ENCODE measurements around the gene CENPA.

Gene CENPA

DNA sequence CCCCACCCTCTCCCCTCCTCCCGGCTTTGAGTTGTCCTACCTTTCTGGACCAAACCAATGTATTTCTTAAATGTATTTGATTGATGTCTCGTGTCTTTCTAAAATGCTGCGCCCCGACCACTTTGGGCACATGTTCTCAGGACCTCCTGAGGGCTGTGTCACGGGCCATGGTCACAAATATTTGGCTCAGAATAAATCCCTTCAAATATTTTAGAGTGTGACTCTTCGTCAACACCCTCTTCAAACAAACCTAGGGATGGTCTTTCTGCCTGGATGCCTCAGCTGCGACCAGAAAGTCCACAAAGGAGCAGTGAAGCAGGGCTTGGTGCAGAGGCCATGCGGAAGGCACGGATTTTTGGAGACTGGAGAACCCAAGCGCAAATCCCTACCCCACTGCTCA lies 22.8 kb upstream of the CENPA start:
- DNase-seq: no peak

DNA sequence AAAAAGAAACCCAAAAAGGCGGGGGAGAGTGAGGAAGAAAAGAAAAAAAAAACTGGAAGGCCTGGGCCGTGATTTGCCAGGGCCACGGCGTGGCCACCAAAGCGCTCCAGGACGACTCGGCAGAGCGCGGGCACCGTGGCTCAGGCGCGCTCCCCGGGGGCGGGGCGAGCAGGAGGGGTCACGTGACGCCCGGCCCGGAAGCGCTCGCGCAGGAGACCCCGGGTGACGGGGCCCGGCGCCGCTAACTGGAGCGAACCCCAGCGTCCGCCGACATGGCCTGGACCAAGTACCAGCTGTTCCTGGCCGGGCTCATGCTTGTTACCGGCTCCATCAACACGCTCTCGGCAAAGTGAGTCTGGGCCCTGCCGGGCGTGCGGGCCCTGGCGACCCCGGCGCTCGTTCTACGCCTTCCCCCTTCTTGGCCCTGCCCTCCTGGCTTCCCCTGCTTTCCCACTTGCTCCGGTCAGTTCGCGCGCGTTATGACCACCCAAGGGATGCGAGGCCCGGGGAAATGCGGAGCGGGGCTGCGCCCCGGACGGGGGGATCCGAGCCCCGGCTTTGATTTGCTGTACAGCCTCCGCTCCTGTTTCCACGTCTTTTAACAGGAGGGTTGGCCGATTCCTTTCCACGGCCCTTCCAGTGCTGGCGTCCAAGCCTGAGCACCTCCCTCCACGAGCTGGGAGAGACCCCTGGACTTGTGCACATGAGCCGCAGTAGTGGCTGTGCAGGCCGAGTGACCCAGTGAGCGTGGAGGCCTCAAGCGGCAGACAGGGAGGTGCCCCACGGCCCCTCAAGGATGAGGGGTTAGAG lies 21.6 kb upstream of the CENPA start, which contains the start of gene SLC35F6:
SLC35F6 (plus strand) TSS at position 207 of the 810 bp plus-strand sequence; CDS start at position 273, 66 bp downstream.
- peak; percentile 78 for DNase-seq

DNA sequence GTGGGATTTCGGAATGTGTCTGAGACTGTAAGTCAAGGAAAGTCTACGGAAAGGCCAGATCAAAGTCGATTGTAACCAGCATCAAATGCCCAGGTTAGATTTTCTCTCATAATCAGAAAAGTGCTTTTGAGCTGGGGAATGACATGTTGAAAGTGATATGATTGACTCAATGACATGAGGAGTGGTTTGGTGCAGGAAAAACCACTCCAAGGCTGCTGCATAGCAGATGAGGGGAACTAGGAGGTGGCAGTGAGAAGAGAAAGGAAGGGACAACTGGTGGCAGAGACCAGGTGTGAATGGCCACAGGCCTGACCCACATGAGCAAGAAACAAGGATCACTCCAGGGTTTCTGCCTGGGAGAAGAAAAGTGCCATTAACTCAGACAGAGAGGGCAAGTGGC lies 20.9 kb upstream of the CENPA start:
- no peak for DNase-seq

DNA sequence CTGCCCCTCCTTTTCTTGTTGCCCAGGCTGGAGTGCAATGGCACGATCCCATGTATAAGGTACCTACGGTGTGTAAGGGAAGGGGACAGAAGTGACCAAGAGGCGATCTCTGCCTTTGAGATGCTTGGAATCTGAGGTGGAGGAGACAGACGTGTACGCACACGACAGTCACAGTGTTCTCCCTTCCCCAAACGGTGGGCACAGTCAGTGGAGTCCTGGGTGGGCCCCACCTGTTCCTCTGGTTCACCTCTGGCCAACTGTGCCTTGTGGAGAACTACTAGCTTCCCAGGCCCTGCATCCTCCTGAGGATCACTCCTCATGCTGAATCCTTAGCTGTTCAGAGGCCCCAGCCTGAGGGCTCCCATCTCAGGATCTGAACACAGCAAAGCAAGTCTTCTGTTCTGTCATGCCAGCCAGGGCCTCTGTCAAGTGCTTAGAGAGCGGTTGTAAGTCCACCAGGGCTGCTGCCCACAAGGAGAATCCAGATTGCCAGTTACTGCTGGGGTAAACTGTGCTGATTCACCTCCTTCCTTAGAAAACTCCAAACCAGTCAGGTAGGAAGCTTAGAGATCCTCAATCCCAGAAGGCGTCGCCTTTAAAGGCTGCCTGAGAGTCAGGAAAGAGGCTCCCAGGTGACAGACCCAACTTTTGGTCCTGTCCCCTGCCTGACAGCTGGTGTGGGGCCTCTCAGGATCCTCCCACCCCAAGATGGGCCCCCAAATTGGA lies 20.2 kb upstream of the CENPA start:
- no peak for DNase-seq

DNA sequence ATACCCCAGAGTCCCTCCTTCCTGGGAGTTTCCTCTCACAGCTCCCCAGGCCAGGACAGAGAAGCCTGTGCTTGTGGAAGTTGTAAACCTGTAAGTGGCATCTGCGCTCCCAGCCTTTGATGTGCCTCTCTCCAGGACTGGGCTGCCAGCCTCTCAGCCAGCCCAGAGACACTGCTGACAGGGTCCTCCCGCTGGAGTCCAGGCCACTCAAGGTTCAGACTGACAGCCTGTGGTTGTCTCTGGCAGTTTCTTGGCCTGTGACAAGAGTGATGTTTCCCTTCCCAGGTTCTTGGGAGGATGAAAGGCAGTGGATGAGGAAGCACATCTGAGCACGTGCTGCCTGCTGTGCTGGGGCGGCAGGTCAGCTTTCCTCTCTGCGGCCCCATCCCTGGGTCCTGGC lies 18.7 kb upstream of the CENPA start:
- no peak for DNase-seq

DNA sequence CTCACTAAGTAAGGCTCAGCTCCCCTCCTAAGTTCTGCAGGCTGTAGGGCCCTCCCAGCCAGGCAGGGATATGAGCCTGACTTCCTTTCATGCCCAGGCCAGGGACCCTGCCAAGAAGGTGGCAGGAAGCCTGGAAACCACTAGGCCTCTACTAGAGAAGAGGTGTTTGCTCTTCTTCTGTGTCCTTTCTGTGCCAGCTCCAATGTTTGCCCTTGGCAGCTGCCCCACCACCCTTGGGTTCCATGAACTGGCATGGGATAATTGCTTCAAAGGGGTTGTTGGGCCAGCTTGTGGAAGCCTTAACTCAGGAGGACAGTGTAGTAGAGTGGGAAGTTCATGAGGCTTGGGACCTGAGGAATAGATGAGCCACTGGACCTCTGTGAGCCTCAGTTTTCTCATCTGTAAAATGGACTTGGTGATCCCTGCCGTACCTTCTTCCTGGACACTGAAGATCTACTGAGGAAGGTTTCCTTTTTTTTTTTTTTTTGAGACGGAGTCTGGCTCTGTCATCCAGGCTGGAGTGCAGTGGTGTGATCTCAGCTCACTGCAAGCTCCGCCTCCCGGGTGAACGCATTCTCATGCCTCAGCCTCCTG lies 17.9 kb upstream of the CENPA start:
- no peak for DNase-seq

DNA sequence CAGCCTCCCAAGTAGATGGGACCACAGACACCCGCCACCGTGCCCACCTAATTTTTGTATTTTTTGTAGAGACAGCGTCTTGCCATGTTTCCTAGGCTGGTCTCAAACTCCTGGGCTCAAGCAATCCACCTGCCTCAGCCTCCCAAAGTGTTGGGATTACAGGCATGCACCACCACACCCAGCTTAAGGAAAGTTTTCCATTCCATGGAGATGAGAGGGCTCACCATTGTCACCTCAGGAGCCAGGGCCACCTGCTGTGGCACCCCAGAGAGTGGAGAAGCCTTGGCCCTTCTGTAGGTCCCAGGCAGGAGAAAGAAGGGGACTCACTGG lies 17.1 kb upstream of the CENPA start:
- DNase-seq: no peak

DNA sequence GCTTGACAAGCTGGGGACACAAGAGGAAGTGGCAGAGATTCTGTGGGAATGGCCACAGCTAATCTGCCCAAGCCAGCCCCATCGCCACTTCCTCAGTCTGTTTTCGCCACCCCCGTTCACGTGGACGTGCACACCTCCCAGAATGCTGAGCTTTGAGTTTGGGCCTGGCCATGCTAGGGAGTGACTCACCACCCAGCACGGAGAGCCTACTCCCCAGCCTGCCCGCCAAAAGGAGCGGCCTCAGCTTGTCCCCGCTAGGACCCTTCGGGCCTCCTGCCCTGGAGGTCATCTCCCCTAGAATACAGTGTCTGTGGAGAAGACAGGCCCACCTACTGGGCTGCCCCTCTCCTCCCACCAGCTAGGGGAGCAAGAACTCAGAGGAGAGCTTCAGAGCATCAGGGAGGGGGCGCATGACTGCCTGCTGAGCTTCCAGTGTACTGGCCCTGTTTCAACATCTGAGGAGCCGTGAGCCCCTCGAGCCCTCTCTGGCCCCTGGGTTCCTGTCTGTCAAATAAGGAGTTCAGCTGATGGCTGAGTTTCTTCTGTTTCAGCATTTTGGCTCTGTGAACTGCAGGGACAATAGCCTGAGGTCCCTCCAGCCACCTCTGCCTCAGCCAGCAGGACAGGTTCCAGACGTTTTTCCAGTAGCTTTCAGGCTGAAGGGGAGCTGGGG lies 16.6 kb upstream of the CENPA start:
- no peak for DNase-seq

DNA sequence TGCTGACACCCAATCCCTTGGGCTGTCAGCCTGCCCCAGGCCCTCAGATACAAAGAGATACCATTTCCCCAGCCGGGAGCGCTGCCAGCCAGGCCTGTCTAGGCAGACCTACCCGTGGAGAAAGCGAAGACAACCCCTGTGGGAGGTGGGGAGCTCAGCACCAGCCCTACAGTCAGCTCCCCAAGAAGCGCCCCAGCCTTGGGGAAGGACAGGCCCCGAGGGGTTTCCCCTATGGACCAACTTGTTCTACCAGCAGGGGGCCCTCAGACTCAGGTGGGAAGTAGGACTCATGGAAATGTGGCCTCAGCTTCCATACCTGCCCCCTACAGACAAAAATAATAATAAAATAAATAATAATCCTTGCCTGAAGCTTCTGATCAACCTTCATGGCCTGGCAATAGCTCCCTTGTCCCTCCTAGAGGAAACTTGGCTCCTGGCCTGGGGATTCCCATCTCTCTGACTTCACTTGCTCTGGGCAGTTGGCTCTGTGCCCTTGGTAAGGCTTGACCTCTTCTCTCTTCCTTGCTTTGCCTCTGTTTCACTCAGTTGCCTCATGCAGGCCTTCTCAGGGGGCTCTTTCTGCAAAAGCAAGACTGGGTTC lies 14.8 kb upstream of the CENPA start:
- DNase-seq: peak; percentile 41

DNA sequence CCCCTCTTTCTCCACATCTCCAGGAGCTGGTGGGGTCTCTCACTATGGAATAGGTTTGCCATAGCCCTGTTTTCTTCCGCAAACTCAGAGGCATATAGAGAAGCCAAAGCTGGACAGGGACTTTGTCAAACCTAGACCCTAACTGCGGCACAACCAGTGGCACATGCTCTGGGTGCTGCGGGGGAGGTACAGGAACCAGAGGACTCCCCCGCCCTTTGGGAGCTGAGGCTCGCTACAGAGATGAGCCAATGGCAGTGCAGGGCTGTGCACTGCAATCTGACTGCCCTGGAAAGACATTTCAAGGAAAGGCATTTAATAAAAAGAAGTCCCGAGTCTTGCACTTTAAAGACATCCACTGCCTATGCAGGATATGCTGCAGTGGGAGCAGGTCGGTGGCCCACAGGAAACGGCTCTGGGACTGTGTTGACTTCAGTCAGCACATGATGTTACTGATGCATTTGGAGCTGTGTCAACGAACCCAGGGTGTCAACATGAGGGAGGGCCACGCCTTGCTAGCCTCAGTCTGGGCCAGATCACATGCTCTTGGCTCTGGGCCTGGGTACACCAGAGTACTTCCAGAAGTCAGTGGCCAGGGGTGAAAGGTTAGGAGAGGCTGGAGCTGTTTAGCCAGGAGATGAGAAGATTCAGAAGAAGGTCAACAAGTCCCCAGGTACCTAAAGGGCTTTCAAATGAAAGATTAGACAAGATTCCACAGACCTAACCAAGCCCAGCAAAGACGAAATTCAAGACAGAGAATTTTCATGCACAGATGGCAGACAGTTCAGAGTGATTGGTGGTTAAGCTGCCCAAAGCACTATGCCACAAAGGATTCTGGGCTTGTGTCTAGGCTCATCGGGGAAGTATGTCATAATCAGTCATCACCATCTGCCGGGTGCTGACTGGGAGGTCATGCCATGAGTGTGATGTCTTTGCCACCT lies 13.5 kb upstream of the CENPA start:
- peak; percentile 37 for DNase-seq

DNA sequence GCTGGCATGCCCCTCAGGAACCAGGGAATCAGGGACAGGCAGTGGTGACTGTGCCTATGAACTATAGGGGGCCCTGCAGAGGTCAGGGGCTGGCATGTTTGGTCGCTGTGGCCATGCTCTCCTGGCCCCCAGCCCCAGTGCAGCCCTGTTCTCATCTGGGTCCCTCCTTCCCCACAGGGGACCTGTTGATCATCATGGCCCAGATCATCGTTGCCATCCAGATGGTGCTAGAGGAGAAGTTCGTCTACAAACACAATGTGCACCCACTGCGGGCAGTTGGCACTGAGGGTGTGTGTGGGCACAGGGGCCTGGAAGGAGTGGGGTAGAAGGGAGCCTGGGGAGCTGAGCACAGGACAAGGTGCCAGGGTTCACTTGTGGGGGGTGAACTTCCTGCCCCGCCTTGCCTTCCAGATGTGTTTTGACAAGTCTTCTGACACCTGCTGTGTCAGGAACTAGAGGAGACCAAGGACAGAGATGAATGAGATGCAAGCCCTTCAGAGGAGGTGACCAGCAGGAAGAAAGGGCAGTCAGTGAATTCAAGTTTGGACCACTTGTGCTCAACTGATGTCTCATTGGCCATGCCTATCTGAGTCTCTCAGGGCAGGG lies 9.6 kb upstream of the CENPA start:
- DNase-seq: no peak

DNA sequence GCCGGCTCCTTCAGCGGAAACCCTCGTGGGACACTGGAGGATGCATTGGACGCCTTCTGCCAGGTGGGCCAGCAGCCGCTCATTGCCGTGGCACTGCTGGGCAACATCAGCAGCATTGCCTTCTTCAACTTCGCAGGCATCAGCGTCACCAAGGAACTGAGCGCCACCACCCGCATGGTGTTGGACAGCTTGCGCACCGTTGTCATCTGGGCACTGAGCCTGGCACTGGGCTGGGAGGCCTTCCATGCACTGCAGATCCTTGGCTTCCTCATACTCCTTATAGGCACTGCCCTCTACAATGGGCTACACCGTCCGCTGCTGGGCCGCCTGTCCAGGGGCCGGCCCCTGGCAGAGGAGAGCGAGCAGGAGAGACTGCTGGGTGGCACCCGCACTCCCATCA lies 7.8 kb upstream of the CENPA start:
- no peak for DNase-seq

DNA sequence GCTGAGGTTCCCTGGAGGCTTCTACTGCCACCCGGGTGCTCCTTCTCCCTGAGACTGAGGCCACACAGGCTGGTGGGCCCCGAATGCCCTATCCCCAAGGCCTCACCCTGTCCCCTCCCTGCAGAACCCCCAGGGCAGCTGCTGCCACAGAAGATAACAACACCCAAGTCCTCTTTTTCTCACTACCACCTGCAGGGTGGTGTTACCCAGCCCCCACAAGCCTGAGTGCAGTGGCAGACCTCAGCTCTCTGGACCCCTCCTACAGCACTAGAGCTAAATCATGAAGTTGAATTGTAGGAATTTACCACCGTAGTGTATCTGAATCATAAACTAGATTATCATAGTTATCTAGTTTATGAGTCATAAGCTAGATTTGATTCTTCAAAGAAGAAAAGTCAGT lies 7.3 kb upstream of the CENPA start:
- DNase-seq: no peak

DNA sequence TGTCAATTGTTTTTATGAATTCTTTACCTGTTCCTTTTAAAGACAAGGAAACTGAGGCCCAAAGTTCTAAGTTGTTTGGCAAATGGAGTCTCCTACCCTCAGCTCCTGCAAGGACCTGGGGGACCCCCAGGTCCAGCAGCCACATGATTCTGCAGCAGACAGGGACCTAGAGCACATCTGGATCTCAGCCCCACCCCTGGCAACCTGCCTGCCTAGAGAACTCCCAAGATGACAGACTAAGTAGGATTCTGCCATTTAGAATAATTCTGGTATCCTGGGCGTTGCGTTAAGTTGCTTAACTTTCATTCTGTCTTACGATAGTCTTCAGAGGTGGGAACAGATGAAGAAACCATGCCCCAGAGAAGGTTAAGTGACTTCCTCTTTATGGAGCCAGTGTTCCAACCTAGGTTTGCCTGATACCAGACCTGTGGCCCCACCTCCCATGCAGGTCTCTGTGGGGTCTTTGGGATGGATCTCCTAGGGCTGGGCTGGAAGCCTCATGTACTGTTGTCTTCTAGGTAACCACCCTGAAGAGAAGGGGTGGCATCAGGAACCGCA lies 5.6 kb upstream of the CENPA start:
- DNase-seq: no peak

DNA sequence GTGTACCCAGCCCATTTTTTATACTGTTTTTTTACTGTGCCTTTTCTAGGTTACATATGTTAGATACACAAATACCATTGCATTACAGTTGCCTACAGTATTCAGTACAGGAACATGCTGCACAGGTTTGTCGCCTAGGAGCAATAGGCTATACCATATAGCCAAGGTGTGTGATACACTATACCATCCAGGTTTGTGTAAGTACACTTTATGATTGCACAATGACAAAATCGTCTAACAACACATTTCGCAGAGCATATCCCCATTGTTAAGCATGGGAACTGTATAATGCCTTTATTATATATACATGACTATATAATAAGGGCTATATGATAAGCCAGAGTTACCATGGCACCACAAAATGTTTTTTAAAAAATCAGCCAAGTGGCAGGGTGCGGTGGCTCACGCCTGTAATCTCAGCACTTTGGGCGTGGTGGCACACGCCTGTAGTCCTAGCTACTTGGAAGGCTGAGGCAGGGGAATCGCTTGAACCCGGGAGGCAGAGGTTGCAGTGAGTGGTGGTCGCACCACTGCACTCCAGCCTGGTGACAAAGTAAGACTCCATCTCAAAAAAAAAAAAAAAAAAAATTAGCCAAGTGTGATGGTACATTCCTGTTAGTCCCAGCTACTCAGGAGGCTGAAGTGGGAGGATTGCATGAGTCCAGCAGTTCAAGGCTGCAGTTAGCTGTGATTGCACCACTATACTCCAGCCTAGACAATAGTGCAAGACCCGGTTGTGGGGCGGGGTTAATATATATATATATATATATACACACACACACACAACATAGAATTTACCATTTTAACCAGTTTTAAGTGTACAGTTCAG lies 2.8 kb upstream of the CENPA start:
- no peak for DNase-seq

DNA sequence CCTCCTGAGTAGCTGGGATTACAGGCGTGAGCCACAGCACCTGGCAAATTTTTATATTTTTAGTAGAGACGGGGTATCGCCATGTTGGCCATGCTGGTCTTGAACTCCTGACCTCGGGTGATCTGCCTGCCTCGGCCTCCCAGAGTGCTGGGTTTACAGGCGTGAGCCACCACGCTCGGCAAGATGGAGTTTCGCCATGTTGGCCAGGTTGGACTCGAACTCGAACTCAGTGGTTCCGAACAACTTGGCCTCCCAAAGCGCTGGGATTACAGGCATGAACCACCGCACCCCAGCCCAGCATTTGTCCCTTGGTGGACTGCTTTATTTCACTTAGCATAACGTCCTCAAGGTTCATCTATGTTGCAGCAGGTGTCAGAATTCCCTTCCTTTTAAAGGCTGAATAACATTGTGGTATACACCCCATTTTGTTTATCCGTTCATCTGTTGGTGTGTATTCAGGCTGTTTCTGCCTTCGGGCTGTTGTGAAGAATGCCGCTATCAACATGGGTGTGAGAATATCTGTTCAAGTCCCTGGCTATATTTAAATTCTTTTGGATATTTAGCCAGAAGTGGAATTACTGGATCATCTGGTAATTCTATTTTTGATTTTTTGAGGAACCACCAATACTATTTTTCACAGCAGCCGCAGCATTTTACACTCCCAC lies 1.2 kb upstream of the CENPA start:
- no peak for DNase-seq

DNA sequence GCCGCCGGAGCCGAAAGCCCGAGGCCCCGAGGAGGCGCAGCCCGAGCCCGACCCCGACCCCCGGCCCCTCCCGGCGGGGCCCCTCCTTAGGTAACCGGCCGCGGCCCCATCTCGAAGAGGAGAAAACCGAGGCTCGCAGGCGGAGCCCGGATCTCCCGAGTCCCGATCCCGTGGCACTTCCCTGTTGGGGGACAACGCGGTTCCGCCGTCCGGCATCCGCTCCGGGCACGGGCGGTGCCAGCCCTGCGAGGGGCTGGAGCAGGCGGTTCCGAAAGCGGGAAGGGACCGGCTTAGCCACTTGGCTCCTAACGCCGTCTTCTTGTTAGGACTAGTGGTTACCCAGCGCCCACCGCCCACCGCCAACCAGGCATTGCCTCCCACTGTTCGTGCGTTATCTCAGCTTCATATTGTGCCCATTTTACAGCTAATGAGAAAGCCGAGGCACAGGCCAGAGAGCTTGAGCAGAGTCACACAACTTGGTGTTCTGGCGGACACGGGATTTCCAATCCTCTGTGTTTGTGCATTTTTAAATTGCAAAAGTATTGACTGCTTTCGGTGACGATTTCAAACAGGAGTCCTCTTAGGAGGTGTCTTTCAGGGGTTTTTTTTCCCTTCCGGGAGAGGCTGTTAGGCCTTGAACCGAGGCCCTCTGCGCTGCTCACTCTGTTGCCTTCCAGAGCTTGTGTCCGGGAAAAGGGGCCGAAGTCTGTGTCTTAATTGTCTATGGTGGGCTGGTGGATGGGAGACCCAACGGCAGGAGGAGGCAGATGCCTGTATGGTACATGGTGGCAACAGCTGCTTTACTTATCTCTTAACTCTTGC lies 562 bp downstream of the CENPA start:
- peak; percentile 25 for DNase-seq

DNA sequence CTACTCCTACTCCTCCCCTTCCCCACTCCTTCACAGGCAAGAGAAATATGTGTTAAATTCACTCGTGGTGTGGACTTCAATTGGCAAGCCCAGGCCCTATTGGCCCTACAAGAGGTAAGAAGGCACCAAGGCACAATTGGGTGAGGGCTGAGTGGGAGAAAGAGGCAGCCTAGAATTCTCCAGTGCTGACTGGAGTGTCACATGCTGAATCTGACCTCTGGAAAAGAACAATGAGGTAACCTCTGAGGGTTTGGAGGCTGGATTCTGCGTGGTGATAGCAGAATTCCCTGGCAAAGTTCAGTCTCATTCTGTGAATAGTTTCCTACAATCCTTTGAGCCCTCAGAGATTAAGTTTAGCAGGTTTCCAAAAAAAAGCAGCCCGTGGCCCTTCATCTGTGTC lies 6.9 kb downstream of the CENPA start:
- no peak for DNase-seq

DNA sequence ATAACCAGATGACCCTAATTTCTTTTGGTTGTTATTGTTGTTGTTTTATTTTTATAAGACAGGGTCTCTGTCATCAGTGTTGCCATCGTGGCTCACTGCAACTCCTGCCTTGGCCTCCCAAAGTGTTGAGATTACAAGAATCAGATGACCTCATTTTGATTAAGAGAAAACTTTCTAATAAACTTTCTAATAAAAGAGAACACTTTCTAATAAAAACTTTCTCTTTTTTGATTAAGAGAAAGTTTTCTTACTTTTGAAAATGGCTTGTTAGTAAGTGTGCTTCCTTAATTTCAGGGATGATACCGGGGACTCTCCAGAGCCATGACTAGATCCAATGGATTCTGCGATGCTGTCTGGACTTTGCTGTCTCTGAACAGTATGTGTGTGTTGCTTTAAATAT lies 7.7 kb downstream of the CENPA start:
- DNase-seq: no peak

All from stimulated activated CD4-positive, alpha-beta T cell treated with anti-CD3 and anti-CD28 coated beads, Interleukin-1b, Interleukin-23, amount 100 ng/mL, for 48 hours (primary cell).